Measurements from ENCODE around the gene MGAT4C.
"Not testable (repeated sequence)": the region's sequence is repeated elsewhere in the genome, so short reads cannot be mapped to it uniquely, and the experiment has no call there.

The MGAT4C gene

GRCh38 chr12:86097161-86097560 lies 159.0 kb downstream of the MGAT4C start:
- Histone ChIP-seq H3K27ac (ENCODE audit: low read depth, low read length) (no peak overlapping the region), H3K4me3 (ENCODE audit: low read depth in 1 of 2, low read length in 2 of 2) (no peak overlapping the region), H3K4me1 (ENCODE audit: control insufficient read depth in 1 of 2, insufficient read depth in 2 of 2, low read length in 2 of 2) (no peaks in the 10 kb centered on the region), H3K36me3 (ENCODE audit: control insufficient read depth in 1 of 2, insufficient read depth in 2 of 2, low read length in 2 of 2) (no peaks in the 10 kb centered on the region), H3K9me3 (ENCODE audit: control insufficient read depth in 1 of 2, low read length in 2 of 2) (no peaks in the 10 kb centered on the region), H3K27me3 (ENCODE audit: control insufficient read depth in 1 of 2, insufficient read depth in 2 of 2, low read length in 2 of 2) (no peaks in the 10 kb centered on the region), H3K9ac (ENCODE audit: low read depth in 1 of 2, low read length in 2 of 2) (no peak overlapping the region)

DNA sequence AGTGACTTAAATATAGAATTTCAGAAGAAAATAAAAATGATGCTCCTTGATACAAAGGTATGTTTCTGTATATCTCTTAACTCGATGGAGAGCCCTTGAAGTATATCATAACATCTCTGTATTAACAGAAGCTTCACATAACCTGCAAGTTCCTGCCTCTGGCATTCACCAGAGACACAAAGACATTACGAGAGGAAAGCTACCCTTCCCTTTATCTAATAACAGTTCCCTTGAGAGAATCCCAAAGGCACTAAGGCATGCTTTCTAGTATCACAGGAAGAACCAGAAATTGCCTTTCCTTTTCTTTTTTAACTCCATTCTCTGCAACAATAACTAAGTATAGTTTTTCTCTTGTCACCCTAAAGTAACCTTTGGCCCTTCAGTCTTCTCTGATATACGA lies 164.5 kb downstream of the MGAT4C start:
- no peak overlapping the region for H3K27ac ChIP-seq (ENCODE audit: low read depth, low read length)
- H3K27me3 ChIP-seq (ENCODE audit: control insufficient read depth in 1 of 2, insufficient read depth in 2 of 2, low read length in 2 of 2): no peaks in the 10 kb centered on the region
- H3K9me3 ChIP-seq (ENCODE audit: control insufficient read depth in 1 of 2, low read length in 2 of 2): no peaks in the 10 kb centered on the region
- H3K36me3 ChIP-seq (ENCODE audit: control insufficient read depth in 1 of 2, insufficient read depth in 2 of 2, low read length in 2 of 2): no peaks in the 10 kb centered on the region
- no peak overlapping the region for H3K9ac ChIP-seq (ENCODE audit: low read depth in 1 of 2, low read length in 2 of 2)
- H3K4me3 ChIP-seq (ENCODE audit: low read depth in 1 of 2, low read length in 2 of 2): no peak overlapping the region
- no peaks in the 10 kb centered on the region for H3K4me1 ChIP-seq (ENCODE audit: control insufficient read depth in 1 of 2, insufficient read depth in 2 of 2, low read length in 2 of 2)

DNA sequence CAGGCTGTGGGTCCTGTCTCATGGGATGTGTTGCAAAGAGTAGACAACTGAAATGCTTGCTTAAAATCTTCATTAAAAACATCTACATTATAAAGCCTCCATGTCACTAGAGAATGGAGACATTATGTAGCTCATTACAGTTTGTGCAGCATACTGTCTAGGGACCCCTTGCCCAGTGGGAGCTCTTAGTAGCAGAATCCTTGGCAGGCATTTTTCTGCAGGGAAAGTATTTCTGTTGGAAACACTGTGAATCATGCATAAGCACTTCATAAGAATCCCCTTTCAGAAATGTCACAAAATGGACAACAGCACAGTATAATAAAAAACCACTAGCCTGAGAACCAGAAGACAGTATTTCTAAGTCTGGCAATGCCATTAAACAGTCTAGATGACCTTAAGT lies 174.3 kb downstream of the MGAT4C start:
- Histone ChIP-seq H3K36me3 (ENCODE audit: control insufficient read depth in 1 of 2, insufficient read depth in 2 of 2, low read length in 2 of 2) (no peaks in the 10 kb centered on the region), H3K4me3 (ENCODE audit: low read depth in 1 of 2, low read length in 2 of 2) (no peak overlapping the region), H3K27me3 (ENCODE audit: control insufficient read depth in 1 of 2, insufficient read depth in 2 of 2, low read length in 2 of 2) (no peaks in the 10 kb centered on the region), H3K9me3 (ENCODE audit: control insufficient read depth in 1 of 2, low read length in 2 of 2) (no peaks in the 10 kb centered on the region), H3K27ac (ENCODE audit: low read depth, low read length) (no peak overlapping the region), H3K9ac (ENCODE audit: low read depth in 1 of 2, low read length in 2 of 2) (no peak overlapping the region), H3K4me1 (ENCODE audit: control insufficient read depth in 1 of 2, insufficient read depth in 2 of 2, low read length in 2 of 2) (no peaks in the 10 kb centered on the region)

- not testable (repeated sequence) for H3K4me3 ChIP-seq (ENCODE audit: low read depth in 1 of 2, low read length in 2 of 2); H3K9ac ChIP-seq (ENCODE audit: low read depth in 1 of 2, low read length in 2 of 2); H3K27me3 ChIP-seq (ENCODE audit: control insufficient read depth in 1 of 2, insufficient read depth in 2 of 2, low read length in 2 of 2); H3K4me1 ChIP-seq (ENCODE audit: control insufficient read depth in 1 of 2, insufficient read depth in 2 of 2, low read length in 2 of 2); H3K9me3 ChIP-seq (ENCODE audit: control insufficient read depth in 1 of 2, low read length in 2 of 2); H3K27ac ChIP-seq (ENCODE audit: low read depth, low read length); H3K36me3 ChIP-seq (ENCODE audit: control insufficient read depth in 1 of 2, insufficient read depth in 2 of 2, low read length in 2 of 2)
Measured at GRCh38 chr12:86059052-86059451, 197.1 kb downstream of the MGAT4C start.

DNA sequence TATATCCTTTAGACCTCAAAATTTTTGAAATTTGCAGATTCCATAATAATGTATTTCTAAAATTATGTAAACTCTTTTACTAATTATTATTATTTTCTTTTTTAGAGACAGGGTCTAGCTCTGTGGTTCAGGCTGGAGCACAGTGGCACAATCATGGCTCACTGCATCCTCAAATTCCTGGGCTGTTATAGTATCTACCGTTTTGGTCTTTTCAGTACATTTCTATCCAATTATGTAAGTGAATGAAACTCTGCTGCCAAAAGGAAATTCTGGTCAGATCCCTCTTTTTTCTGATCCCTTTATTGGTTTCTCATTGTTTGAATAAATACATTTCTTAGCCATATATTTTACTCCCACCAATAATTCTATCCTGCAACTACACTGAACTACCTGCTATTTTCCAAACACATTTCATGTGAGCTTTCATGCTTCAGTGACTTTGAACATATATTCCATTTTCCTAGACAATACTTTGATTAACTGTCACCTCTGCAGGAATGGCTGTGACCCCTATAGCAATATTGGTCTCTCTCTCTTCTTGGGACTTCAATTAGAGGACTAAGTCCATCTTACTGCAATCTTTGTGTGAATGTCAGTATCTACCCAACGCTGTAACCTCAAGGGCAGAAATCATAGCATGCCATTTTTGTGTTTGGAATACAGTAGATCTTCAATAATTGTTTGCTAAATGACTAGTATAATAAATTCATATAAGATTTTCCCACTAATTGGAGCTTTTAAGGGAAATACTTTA lies 198.9 kb downstream of the MGAT4C start:
- Histone ChIP-seq H3K36me3 (ENCODE audit: control insufficient read depth in 1 of 2, insufficient read depth in 2 of 2, low read length in 2 of 2) (no peaks in the 10 kb centered on the region), H3K4me3 (ENCODE audit: low read depth in 1 of 2, low read length in 2 of 2) (no peak overlapping the region), H3K4me1 (ENCODE audit: control insufficient read depth in 1 of 2, insufficient read depth in 2 of 2, low read length in 2 of 2) (no peaks in the 10 kb centered on the region), H3K27ac (ENCODE audit: low read depth, low read length) (no peak overlapping the region), H3K9me3 (ENCODE audit: control insufficient read depth in 1 of 2, low read length in 2 of 2) (no peaks in the 10 kb centered on the region), H3K9ac (ENCODE audit: low read depth in 1 of 2, low read length in 2 of 2) (no peak overlapping the region), H3K27me3 (ENCODE audit: control insufficient read depth in 1 of 2, insufficient read depth in 2 of 2, low read length in 2 of 2) (no peaks in the 10 kb centered on the region)

GRCh38 chr12:86052921-86053320 lies 203.3 kb downstream of the MGAT4C start:
- Histone ChIP-seq H3K27me3 (ENCODE audit: control insufficient read depth in 1 of 2, insufficient read depth in 2 of 2, low read length in 2 of 2) (no peaks in the 10 kb centered on the region), H3K27ac (ENCODE audit: low read depth, low read length) (no peak overlapping the region), H3K4me1 (ENCODE audit: control insufficient read depth in 1 of 2, insufficient read depth in 2 of 2, low read length in 2 of 2) (no peaks in the 10 kb centered on the region), H3K4me3 (ENCODE audit: low read depth in 1 of 2, low read length in 2 of 2) (no peak overlapping the region), H3K9me3 (ENCODE audit: control insufficient read depth in 1 of 2, low read length in 2 of 2) (no peaks in the 10 kb centered on the region), H3K9ac (ENCODE audit: low read depth in 1 of 2, low read length in 2 of 2) (no peak overlapping the region), H3K36me3 (ENCODE audit: control insufficient read depth in 1 of 2, insufficient read depth in 2 of 2, low read length in 2 of 2) (no peaks in the 10 kb centered on the region)

- no peak overlapping the region for H3K9ac ChIP-seq (ENCODE audit: low read depth in 1 of 2, low read length in 2 of 2)
- no peaks in the 10 kb centered on the region for H3K27me3 ChIP-seq (ENCODE audit: control insufficient read depth in 1 of 2, insufficient read depth in 2 of 2, low read length in 2 of 2)
- no peak overlapping the region for H3K27ac ChIP-seq (ENCODE audit: low read depth, low read length)
- H3K9me3 ChIP-seq (ENCODE audit: control insufficient read depth in 1 of 2, low read length in 2 of 2): no peaks in the 10 kb centered on the region
- H3K36me3 ChIP-seq (ENCODE audit: control insufficient read depth in 1 of 2, insufficient read depth in 2 of 2, low read length in 2 of 2): no peaks in the 10 kb centered on the region
- H3K4me3 ChIP-seq (ENCODE audit: low read depth in 1 of 2, low read length in 2 of 2): no peak overlapping the region
- no peaks in the 10 kb centered on the region for H3K4me1 ChIP-seq (ENCODE audit: control insufficient read depth in 1 of 2, insufficient read depth in 2 of 2, low read length in 2 of 2)
Measured at GRCh38 chr12:86050010-86050409, 206.2 kb downstream of the MGAT4C start.

- no peak overlapping the region for H3K27ac ChIP-seq (ENCODE audit: low read depth, low read length)
- H3K9me3 ChIP-seq (ENCODE audit: control insufficient read depth in 1 of 2, low read length in 2 of 2): peaks cover 4 to 10% of the 10 kb centered on the region in 2 donors
- no peaks in the 10 kb centered on the region for H3K36me3 ChIP-seq (ENCODE audit: control insufficient read depth in 1 of 2, insufficient read depth in 2 of 2, low read length in 2 of 2)
- no peaks in the 10 kb centered on the region for H3K4me1 ChIP-seq (ENCODE audit: control insufficient read depth in 1 of 2, insufficient read depth in 2 of 2, low read length in 2 of 2)
- no peak overlapping the region for H3K9ac ChIP-seq (ENCODE audit: low read depth in 1 of 2, low read length in 2 of 2)
- H3K27me3 ChIP-seq (ENCODE audit: control insufficient read depth in 1 of 2, insufficient read depth in 2 of 2, low read length in 2 of 2): no peaks in the 10 kb centered on the region
- no peak overlapping the region for H3K4me3 ChIP-seq (ENCODE audit: low read depth in 1 of 2, low read length in 2 of 2)
Measured at GRCh38 chr12:86044396-86044795, 211.8 kb downstream of the MGAT4C start.

- Histone ChIP-seq H3K4me1 (ENCODE audit: control insufficient read depth in 1 of 2, insufficient read depth in 2 of 2, low read length in 2 of 2) (no peaks in the 10 kb centered on the region), H3K4me3 (ENCODE audit: low read depth in 1 of 2, low read length in 2 of 2) (no peak overlapping the region), H3K27ac (ENCODE audit: low read depth, low read length) (no peak overlapping the region), H3K27me3 (ENCODE audit: control insufficient read depth in 1 of 2, insufficient read depth in 2 of 2, low read length in 2 of 2) (no peaks in the 10 kb centered on the region), H3K9ac (ENCODE audit: low read depth in 1 of 2, low read length in 2 of 2) (no peak overlapping the region), H3K9me3 (ENCODE audit: control insufficient read depth in 1 of 2, low read length in 2 of 2) (peaks cover 6 to 10% of the 10 kb centered on the region in 2 donors), H3K36me3 (ENCODE audit: control insufficient read depth in 1 of 2, insufficient read depth in 2 of 2, low read length in 2 of 2) (no peaks in the 10 kb centered on the region)
Measured at GRCh38 chr12:86042062-86042461, 214.1 kb downstream of the MGAT4C start.

DNA sequence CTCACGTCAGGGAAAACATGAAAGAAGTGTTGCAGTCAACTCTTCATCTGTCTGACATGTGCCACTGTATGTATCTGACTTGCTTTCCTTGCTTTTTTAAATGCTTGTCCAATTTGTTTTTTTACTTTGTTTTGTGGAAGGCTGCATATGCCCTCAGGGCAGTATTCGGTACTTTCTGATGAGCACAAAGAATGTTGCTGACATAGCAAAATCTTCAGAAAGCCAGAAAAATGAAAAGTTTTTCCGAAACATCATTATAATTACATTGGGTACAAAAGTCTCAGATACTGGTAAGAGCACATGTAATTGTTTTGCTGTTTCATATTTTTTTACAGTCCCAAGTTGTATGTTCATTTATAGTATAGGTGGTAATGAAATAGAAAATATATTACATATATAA lies 237.8 kb downstream of the MGAT4C start:
- Histone ChIP-seq H3K27ac (ENCODE audit: low read depth, low read length) (no peak overlapping the region), H3K36me3 (ENCODE audit: control insufficient read depth in 1 of 2, insufficient read depth in 2 of 2, low read length in 2 of 2) (no peaks in the 10 kb centered on the region), H3K4me1 (ENCODE audit: control insufficient read depth in 1 of 2, insufficient read depth in 2 of 2, low read length in 2 of 2) (no peaks in the 10 kb centered on the region), H3K9me3 (ENCODE audit: control insufficient read depth in 1 of 2, low read length in 2 of 2) (no peaks in the 10 kb centered on the region), H3K9ac (ENCODE audit: low read depth in 1 of 2, low read length in 2 of 2) (no peak overlapping the region), H3K4me3 (ENCODE audit: low read depth in 1 of 2, low read length in 2 of 2) (no peak overlapping the region), H3K27me3 (ENCODE audit: control insufficient read depth in 1 of 2, insufficient read depth in 2 of 2, low read length in 2 of 2) (no peaks in the 10 kb centered on the region)

DNA sequence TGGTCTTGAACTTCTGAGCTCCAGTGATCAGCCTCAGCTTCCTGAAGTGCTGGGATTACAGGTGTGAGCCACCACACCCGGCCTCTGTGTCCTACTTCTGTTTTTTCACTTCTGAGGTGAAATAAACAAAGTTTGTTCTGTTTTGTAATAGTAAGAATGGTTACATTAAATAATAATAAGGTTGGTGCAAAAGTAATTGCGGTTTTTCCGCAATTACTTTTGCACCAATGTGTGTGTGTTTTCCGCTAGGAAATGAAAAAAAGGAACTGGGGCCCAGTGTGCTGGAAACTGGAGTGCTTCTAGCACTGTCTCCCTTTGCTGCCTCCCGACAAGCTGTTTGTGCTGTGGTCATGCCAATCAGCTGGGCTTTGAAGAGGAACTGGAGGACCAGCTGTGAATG lies 241.2 kb downstream of the MGAT4C start:
- H3K4me3 ChIP-seq (ENCODE audit: low read depth in 1 of 2, low read length in 2 of 2): no peak overlapping the region
- no peak overlapping the region for H3K9ac ChIP-seq (ENCODE audit: low read depth in 1 of 2, low read length in 2 of 2)
- H3K4me1 ChIP-seq (ENCODE audit: control insufficient read depth in 1 of 2, insufficient read depth in 2 of 2, low read length in 2 of 2): no peaks in the 10 kb centered on the region
- no peaks in the 10 kb centered on the region for H3K27me3 ChIP-seq (ENCODE audit: control insufficient read depth in 1 of 2, insufficient read depth in 2 of 2, low read length in 2 of 2)
- no peak overlapping the region for H3K27ac ChIP-seq (ENCODE audit: low read depth, low read length)
- H3K9me3 ChIP-seq (ENCODE audit: control insufficient read depth in 1 of 2, low read length in 2 of 2): no peaks in the 10 kb centered on the region
- no peaks in the 10 kb centered on the region for H3K36me3 ChIP-seq (ENCODE audit: control insufficient read depth in 1 of 2, insufficient read depth in 2 of 2, low read length in 2 of 2)

Data from duodenal mucosa (tissue), 2 donors.